Islet of Langerhans (tissue), 1 donor: Measurements from ENCODE around the gene UTP14C.
"Not testable (repeated sequence)": the region's sequence is repeated elsewhere in the genome, so short reads cannot be mapped to it uniquely, and the experiment has no call there.

Experiments used
- FAIRE-seq: peaks from one replicate; lab custom pipeline; 2011; peaks lifted over from hg19 to GRCh38; lab: Jason Lieb, UNC

UTP14C gene, protein sequence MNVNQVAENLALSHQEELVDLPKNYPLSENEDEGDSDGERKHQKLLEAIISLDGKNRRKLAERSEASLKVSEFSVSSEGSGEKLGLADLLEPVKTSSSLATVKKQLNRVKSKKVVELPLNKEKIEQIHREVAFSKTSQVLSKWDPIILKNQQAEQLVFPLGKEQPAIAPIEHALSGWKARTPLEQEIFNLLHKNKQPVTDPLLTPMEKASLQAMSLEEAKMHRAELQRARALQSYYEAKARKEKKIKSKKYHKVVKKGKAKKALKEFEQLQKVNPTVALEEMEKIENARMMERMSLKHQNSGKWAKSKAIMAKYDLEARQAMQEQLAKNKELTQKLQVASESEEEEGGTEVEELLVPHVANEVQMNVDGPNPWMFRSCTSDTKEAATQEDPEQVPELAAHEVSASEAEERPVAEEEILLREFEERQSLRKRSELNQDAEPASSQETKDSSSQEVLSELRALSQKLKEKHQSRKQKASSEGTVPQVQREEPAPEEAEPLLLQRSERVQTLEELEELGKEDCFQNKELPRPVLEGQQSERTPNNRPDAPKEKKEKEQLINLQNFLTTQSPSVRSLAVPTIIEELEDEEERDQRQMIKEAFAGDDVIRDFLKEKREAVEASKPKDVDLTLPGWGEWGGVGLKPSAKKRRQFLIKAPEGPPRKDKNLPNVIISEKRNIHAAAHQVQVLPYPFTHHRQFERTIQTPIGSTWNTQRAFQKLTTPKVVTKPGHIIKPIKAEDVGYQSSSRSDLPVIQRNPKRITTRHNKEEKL

DNA sequence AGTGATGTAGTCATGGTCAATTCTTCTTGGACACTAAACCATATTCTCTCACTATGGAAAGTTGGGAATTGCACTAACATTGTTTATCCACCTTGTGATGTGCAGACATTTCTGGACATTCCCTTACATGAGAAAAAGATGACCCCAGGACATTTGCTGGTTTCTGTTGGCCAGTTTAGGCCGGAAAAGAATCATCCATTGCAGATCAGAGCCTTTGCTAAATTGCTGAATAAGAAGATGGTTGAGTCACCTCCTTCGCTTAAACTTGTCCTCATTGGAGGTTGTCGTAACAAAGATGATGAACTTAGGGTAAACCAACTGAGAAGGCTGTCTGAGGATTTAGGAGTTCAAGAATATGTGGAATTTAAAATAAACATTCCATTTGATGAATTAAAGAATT is at the start of gene UTP14C:
UTP14C (plus strand) TSS at position 211 of the 400 bp plus-strand sequence. CDS start 4,114 bp downstream, outside the sequence.
- no peak for FAIRE-seq

GRCh38 chr13:51976423-51976822 is 48.1 kb upstream of the UTP14C start:
- no peak for FAIRE-seq

DNA sequence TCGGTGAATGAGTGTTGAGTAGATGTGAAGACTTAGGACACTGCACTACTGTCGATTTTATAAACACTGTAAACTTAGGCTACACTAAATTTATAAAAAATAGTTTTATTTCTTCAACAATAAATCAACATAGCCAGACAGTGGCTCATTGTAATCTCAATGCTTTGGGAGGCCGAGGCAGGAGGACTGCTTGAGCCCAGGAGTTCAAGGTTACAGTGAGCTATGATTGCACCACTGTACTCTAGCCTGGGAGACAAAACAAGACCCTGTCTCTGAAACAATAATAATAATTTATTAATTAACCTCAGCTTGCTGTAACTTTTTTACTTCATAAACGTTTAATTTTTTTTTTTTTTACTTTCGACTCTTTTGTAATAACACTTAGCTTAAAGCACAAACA is 47.6 kb upstream of the UTP14C start:
- FAIRE-seq: no peak

- no peak for FAIRE-seq
Measured at GRCh38 chr13:51977625-51978024, 46.9 kb upstream of the UTP14C start.

DNA sequence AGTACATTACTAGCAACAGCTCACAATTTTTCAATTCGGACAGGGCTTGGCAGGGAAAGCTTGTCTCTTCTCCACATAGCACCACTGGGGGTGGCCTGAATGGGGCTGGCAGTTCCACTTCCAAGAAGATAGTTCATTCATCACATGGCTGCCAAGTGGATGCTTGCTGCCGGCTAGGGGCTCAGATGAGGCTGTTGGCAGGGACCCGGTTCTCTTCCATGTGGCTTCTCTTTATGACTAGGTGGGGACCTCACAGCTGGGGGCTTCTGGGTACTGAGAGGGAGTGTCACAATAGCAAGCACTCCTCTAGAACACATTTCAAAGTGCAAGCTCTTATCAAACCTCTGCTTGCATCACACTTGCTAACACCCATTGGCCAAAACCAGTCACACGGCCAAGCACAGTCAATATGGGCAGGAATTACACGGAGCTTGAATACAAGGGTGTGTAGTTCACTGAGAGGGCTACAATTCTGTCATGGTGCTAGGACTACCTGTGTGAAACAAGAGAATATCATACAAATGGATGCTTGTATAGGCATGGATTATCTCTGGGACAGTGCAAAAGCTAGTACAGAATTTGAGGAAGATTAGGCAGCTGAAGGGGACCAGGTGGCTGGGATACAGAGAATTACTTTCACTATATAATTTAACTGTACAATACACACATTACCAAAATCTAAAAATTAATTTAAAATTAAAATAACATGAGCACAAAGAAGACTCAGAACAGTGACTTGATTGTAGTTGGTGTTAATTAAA is 45.5 kb upstream of the UTP14C start:
- peak; percentile 17 for FAIRE-seq

DNA sequence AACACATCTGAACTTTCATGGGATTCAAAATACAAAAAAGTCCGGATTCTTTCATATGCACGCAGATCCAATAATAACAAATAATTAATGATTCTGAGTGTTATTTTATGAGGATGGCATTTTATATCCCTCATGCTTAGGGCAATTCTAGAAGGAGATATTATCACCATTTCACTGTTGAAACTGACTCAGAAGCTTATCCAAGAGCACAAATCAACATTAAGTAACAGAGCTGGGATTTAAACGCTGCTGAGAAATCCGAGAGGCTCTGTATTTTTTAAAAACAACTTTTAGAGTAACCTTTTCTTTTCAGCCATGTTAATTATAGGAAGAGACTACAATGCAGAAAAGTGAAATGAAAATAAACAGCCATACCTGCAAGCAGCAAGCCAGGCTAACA is 43.6 kb upstream of the UTP14C start:
- no peak for FAIRE-seq

DNA sequence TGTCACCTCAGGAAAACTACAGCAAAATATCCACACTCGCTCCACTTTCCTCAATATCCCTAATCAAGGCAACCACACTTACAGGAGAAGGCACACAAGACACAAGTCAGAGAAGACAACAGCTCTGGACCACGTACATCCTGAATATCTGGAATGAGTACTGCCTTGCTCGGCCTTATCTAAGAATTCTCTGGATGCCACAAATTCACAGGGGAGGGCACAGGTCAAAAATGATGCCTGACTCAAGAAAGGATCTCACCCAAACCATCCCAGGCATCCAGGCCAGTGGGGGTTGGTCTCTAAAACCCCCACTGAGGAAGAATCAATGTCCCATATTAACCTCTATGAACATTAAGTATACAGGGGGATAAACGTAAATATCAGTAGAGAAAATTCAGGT is 43.1 kb upstream of the UTP14C start:
- no peak for FAIRE-seq

DNA sequence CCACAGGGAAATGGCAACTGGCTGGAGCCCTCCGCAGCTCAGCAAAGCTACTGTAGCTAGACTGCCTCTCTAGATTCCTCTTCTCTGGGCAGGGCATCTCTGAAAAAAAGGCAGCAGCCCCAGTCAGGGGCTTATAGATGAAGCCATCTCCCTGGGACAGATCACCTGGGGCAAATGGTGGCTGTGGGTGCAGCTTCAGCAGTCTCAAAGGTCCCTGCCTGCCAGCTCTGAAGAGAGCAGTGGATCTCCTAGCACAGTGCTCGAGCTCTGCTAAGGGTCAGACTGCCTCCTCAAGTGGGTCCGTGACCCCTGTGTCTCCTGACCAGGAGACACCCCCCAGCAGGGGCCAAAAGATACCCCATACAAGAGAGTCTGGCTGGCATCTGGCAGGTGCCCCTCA is 41.2 kb upstream of the UTP14C start:
- not testable (repeated sequence) for FAIRE-seq

DNA sequence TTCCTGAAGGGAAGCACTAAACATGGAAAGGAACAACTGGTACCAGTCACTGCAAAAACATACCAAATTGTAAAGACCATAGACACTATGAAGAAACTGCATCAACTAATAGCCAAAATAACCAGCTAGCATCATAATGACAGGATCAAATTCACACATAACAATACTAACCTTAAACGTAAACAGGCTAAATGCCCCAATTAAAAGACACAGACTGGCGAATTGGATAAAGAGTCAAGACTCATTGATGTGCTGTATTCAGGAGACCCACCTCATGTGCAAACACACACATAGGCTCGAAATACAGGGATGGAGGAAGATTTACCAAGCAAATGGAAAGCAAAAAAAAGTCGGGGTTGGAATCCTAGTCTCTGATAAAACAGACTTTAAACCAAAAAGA is 39.6 kb upstream of the UTP14C start:
- not testable (repeated sequence) for FAIRE-seq

DNA sequence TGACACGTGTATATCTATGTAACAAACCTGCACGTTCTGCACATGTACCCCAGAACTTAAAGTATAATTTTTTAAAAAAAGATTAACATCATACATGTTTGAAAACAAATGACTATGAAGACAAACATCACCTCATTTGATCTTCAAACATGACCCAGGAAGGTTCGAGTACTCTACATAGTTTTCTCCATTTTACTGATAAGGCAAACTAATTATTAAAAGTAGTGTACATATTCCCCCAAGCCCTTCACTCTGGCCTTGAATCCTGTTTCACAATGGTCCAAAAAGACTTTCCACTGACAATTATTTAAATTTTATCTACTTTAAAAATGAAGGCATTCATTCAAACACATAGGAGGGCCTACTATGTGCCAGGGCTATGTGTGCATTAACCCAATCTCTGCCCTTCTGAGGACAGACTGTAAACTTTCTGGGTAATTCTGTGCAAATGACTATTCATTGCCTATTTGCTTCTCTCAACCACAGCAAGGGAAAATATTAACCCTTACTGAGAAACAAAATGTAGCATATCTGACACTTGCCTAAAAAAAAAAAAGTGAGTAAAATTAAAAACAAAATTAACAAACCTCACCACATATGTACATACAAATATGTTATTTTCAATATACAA is 35.4 kb upstream of the UTP14C start:
- no peak for FAIRE-seq

GRCh38 chr13:51993713-51994112 is 30.8 kb upstream of the UTP14C start:
- no peak for FAIRE-seq

- no peak for FAIRE-seq
Measured at GRCh38 chr13:51995677-51996551, 28.6 kb upstream of the UTP14C start.

DNA sequence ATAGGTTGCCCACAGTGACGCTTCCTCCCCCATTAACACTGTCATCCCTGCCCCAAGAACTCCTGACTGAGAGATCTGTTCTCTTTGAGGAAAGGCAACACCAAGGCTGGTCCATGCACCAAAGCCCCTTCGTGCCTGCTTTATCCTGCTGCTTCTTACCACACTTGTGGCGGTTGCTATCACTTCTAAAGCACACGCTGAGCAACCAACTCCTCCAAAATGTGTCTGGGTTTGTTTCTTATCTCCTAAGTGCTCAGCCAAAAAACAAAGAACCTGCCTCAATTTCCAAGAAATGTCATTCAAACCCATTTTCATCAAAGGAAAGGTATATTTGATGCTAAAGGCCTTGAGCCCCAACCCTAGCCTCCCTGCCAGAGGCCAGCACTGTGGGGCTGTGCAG is 27.9 kb upstream of the UTP14C start:
- no peak for FAIRE-seq

GRCh38 chr13:51997186-51997585 is 27.3 kb upstream of the UTP14C start:
- FAIRE-seq: no peak

DNA sequence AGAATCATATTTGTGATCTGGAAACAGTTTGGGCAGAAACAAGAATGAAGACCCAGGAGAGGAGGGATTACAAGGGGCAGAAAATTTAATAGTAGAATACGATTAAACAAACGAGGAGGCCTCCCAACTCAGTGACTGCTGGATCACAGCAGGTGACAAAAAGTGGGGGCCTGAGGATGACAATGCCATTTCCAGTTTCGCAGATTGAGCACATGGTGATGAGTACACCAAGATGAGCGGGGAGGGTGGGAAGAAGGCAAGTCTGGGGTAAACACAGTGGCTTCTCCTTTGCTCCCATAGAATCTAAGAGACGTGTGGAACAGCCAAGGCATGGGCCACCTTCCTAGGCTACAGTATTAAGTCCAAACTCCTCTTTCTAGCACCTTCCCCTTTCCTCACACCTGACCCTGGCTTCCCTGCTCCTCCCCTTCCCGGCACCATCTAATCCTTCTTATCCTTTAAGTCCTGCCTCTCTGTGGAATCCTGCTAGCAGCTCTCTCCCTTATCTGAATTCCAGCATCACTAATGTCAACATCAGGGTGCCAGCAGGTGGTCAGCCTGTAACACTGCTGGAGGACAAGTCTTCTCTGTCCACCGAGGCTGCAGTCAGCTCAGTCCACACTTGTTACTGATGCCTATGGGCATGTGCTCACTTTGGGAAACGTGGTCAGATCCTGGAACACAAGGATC is 26.7 kb upstream of the UTP14C start:
- no peak for FAIRE-seq

DNA sequence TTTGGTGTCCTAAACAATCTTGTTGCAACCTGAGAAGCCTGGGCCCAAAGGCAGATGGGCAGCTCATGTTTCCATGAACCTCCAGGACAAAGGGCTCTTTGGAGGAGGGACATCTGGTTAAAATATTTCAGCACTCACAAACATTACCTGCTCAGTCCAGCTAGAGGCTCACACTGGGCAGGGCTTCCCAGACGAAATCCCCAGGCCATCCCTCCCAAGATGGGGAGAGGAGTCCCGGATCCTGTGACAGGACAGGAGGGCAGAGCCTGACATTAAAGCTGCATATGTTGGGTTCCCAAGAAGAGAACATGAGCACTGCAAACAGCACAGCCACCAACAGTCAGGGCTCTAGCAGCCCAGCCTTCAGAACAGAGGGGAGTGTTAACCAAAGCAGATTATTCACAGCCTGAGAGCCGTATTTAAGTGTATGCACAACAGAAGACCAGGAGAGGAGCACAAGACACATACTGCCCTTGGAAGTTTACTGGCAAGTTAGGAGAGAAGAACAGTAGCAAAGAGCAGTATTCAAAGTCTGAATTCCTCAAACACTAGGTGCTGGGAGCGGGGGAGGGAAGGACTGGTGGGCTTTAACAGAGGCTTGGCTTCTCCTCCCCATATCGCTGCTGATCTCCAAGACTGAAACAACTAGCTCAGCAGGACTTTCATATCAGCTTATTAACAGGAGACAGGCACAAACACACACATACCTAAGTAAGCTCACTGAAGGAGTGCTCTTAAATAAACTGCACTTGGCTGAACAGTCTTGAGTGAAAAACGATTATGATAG is 25.6 kb upstream of the UTP14C start:
- no peak for FAIRE-seq

- FAIRE-seq: no peak
Measured at GRCh38 chr13:51999510-51999911, 25.0 kb upstream of the UTP14C start.

DNA sequence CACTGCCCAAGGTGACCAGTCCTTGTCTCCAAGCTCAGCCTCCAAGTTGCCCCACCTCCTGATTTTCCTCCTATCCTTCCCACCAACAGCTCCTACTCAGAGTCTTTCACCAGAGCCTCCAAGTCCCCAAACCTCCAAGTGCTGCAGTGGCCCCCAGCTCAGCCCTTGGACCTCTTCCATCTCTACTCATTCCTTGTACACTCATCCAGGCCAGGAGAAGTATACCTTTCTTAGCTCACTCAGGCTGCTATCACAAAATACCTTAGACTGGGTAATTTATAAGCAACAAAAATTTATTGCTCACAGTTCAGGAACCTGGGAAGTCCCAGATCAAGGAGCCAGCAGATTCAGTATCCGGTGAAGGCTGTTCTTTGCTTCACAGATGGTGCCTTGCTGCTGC is 24.6 kb upstream of the UTP14C start:
- FAIRE-seq: no peak

- peak; percentile 75 for FAIRE-seq
Measured at GRCh38 chr13:52001120-52001731, 23.3 kb upstream of the UTP14C start.
